OCI-LY7 (cell line): Measurements from ENCODE around the gene MDK. TPM values are rescaled to one million over a fixed set of nuclear protein-coding genes. Genes with fewer than 3 reads are reported as not detected.
A peak's percentile ranks its signal among the peaks of the same experiment; 100 is the strongest.

Experiments used
- BruUV-seq: library from RNA; stranded (reverse); fragments of 400-500 nt; replicated peaks from 2 replicates; lab custom pipeline; 2021; lab: Mats Ljungman, UMichigan
- CTCF ChIA-PET: fragments of 300-600 bp; sonication (Branson Sonifier 250); formaldehyde crosslinking; loops from one replicate; lab custom pipeline; 2022; ENCODE audit warnings: antibody characterized with exemption; ENCODE audit not compliant: unreplicated experiment; lab: Charles Lee
- POLR2A ChIA-PET: fragments of 300-600 bp; sonication (Branson Sonifier 250); formaldehyde crosslinking; loops from one replicate; lab custom pipeline; 2022; ENCODE audit warnings: antibody characterized with exemption; lab: Charles Lee
- DNase-seq: peaks from one replicate; pipeline ENCODE4 v3.0.0-alpha.2; 2015; ENCODE audit warnings: low spot score
- H2AFZ ChIP-seq: fragments of 200-600 bp; sonication (generic), shearing (Covaris generic); 2 replicates; pipeline ENCODE4 v1.6.1; 2014; ENCODE audit warnings: mild to moderate bottlenecking, antibody characterized with exemption, low read length, moderate library complexity
- H3K27ac ChIP-seq: fragments of 200-600 bp; sonication (generic); 2 replicates; pipeline ENCODE4 v1.5.1; 2014; ENCODE audit warnings: mixed run types, low read depth, mild to moderate bottlenecking, moderate library complexity, low read length, inconsistent platforms; ENCODE audit not compliant: poor library complexity, severe bottlenecking
- H3K36me3 ChIP-seq: fragments of 200-600 bp; sonication (generic); 2 replicates; pipeline ENCODE4 v1.6.1; 2014; ENCODE audit warnings: mild to moderate bottlenecking, antibody characterized with exemption, low read length, moderate library complexity, mixed read lengths; ENCODE audit not compliant: insufficient read depth
- H3K4me1 ChIP-seq: fragments of 200-600 bp; sonication (generic); 2 replicates; pipeline ENCODE4 v1.5.1; 2014; ENCODE audit warnings: mild to moderate bottlenecking, low read length; ENCODE audit not compliant: insufficient read depth, poor library complexity, severe bottlenecking
- H3K4me2 ChIP-seq: fragments of 200-600 bp; sonication (generic); 2 replicates; pipeline ENCODE4 v1.6.1; 2014; ENCODE audit warnings: mild to moderate bottlenecking, low read length
- H3K4me3 ChIP-seq: fragments of 200-600 bp; sonication (generic); 2 replicates; pipeline ENCODE4 v1.5.1; 2014; ENCODE audit warnings: mild to moderate bottlenecking, low read depth, low read length; ENCODE audit not compliant: poor library complexity, severe bottlenecking
- H3K79me2 ChIP-seq: fragments of 200-600 bp; sonication (generic); 2 replicates; pipeline ENCODE4 v1.6.1; 2016; ENCODE audit warnings: low read depth, mild to moderate bottlenecking, low read length, moderate library complexity, mixed read lengths; ENCODE audit not compliant: insufficient read depth
- H3K9me2 ChIP-seq: fragments of 200-600 bp; sonication (generic); 2 replicates; pipeline ENCODE4 v1.6.1; 2016; ENCODE audit warnings: mild to moderate bottlenecking, low read length, mixed read lengths; ENCODE audit not compliant: insufficient read depth
- H3K9me3 ChIP-seq: fragments of 200-600 bp; sonication (generic); 2 replicates; pipeline ENCODE4 v1.6.1; 2014; ENCODE audit warnings: mild to moderate bottlenecking, mixed run types, low read length, mixed read lengths
- H4K20me1 ChIP-seq: fragments of 200-600 bp; sonication (generic); 2 replicates; pipeline ENCODE4 v1.6.1; 2014; ENCODE audit warnings: mild to moderate bottlenecking, antibody characterized with exemption, low read length, moderate library complexity, mixed read lengths; ENCODE audit not compliant: insufficient read depth
- CTCF ChIP-seq: fragments of 200-600 bp; sonication (generic); conservative IDR thresholded peaks from 2 replicates; pipeline ENCODE4 v1.5.1; 2014; ENCODE audit warnings: mild to moderate bottlenecking, antibody characterized with exemption, low read length, moderate library complexity, mixed read lengths
- EZH2phosphoT487 ChIP-seq: fragments of 200-600 bp; sonication (generic); IDR thresholded peaks from 2 replicates; pipeline ENCODE4 v1.6.1; 2018; ENCODE audit warnings: low read depth, borderline replicate concordance, mild to moderate bottlenecking, mixed run types, antibody characterized with exemption, low read length, moderate library complexity, mixed read lengths
- intact Hi-C: fragments of 100-400 bp; cut with micrococcal nuclease; formaldehyde crosslinking; loops from one replicate; pipeline ENCODE4 v1.10.0; 2022; ENCODE audit not compliant: unreplicated experiment
- total RNA-seq, 2 experiments: library from RNA; depleted of rRNA in 1 of 2; stranded (reverse); fragments of >200 nt in 1 of 2; shearing (Covaris generic) in 1 of 2; gene quantifications; 2 replicates each; pipeline ENCODE4 v1.2.3, GENCODE V29; 2014 to 2022

MDK gene
- total RNA-seq, 2 experiments from 2014 or later, result 5.1 to 6.2 TPM

GRCh38 chr11:46387919-46388618, 6.6 kb downstream of the MDK start:
- Histone ChIP-seq H3K36me3 (no peaks in the 10 kb centered on the region), H3K9me2 (no peaks in the 10 kb centered on the region), H3K4me2 (no peak overlapping the region), H3K9me3 (no peaks in the 10 kb centered on the region), H3K79me2 (no peaks in the 10 kb centered on the region), H3K4me1 (no peaks in the 10 kb centered on the region), H3K4me3 (no peak overlapping the region), H4K20me1 (no peaks in the 10 kb centered on the region), H2AFZ (no peak overlapping the region), H3K27ac (no peak overlapping the region)
- TF ChIP-seq CTCF, result no peak
- TF ChIP-seq EZH2phosphoT487, result no peak
- ChIA-PET CTCF (no interaction called here), POLR2A (interaction anchor here (1.0 kb wide), 1 partner anchor 27 kb away, joined by 3 read pairs; no protein-coding TSS in a partner anchor)
- BruUV-seq, result no TSS peak
- intact Hi-C loops, result no loop called here
- DNase-seq, result no peak

GRCh38 chr11:46388619-46389449, 7.4 kb downstream of the MDK start:
- Histone ChIP-seq H3K4me1 (no peaks in the 10 kb centered on the region), H3K36me3 (no peaks in the 10 kb centered on the region), H3K4me2 (peak overlapping the region; percentile 75; the same call in 1 of the 2 replicates), H2AFZ (no peak overlapping the region), H3K9me3 (no peaks in the 10 kb centered on the region), H3K79me2 (no peaks in the 10 kb centered on the region), H3K27ac (no peak overlapping the region), H4K20me1 (no peaks in the 10 kb centered on the region), H3K4me3 (no peak overlapping the region), H3K9me2 (no peaks in the 10 kb centered on the region)
- intact Hi-C loops, result loop anchor here (1.0 kb wide), 2 partner anchors 140 to 149 kb away; no protein-coding TSS in a partner anchor
- no peak for DNase-seq
- no peak for TF ChIP-seq EZH2phosphoT487
- no peak for TF ChIP-seq CTCF
- no TSS peak for BruUV-seq
- POLR2A ChIA-PET, result interaction anchor here (1.0 kb wide), 1 partner anchor 28 kb away, joined by 3 read pairs; no protein-coding TSS in a partner anchor
- CTCF ChIA-PET, result interaction anchor here (0.6 kb wide), 1 partner anchor 150 kb away, joined by 3 read pairs; no protein-coding TSS in a partner anchor
